Activated CD8-positive, alpha-beta T cell treated with anti-CD3 and anti-CD28 coated beads, Interleukin-2, amount 10 ng/mL, durations not matched to agents 7 days and 5 days (primary cell): Measurements from ENCODE around the gene CLEC4F. TPM values are rescaled to one million over a fixed set of nuclear protein-coding genes. Genes with fewer than 3 reads are reported as not detected.

Source experiments
- ATAC-seq: fragments of 150-1000 bp; cut with Tn5 transposase; one replicate; pipeline ENCODE4 v1.10.0; 2021; ENCODE audit warnings: moderate library complexity
- CTCF ChIA-PET: fragments of 350-600 bp; sonication (Branson Sonifier 250); formaldehyde crosslinking; loops from one replicate; lab custom pipeline; 2021; ENCODE audit warnings: antibody characterized with exemption; lab: Charles Lee
- POLR2A ChIA-PET: fragments of 350-600 bp; sonication (Branson Sonifier 250); formaldehyde crosslinking; loops from one replicate; lab custom pipeline; 2021; ENCODE audit warnings: antibody characterized with exemption; lab: Charles Lee
- DNase-seq: peaks from one replicate; pipeline ENCODE4 v3.0.0-alpha.2; 2020
- H3K27ac Mint-ChIP-seq: one replicate; pipeline ENCODE4 v1.8.0; 2021; ENCODE audit warnings: mild to moderate bottlenecking, mixed read lengths
- H3K27me3 Mint-ChIP-seq: one replicate; pipeline ENCODE4 v1.8.0; 2021; ENCODE audit warnings: low read depth, mixed read lengths
- H3K36me3 Mint-ChIP-seq: one replicate; pipeline ENCODE4 v1.8.0; 2021; ENCODE audit warnings: low read depth, mixed read lengths
- H3K4me1 Mint-ChIP-seq: one replicate; pipeline ENCODE4 v1.8.0; 2021; ENCODE audit warnings: low read depth, mixed read lengths
- H3K4me3 Mint-ChIP-seq: one replicate; pipeline ENCODE4 v1.8.0; 2021; ENCODE audit warnings: mild to moderate bottlenecking, mixed read lengths
- H3K9me3 Mint-ChIP-seq: one replicate; pipeline ENCODE4 v1.8.0; 2022; ENCODE audit warnings: mixed read lengths; ENCODE audit not compliant: insufficient read depth
- total RNA-seq, 2 experiments: library from RNA; stranded (reverse); gene quantifications; one replicate each; pipeline ENCODE4 v1.2.3, GENCODE V29; 2021

CLEC4F gene
- total RNA-seq, 2 experiments from 2014 or later: not detected

DNA sequence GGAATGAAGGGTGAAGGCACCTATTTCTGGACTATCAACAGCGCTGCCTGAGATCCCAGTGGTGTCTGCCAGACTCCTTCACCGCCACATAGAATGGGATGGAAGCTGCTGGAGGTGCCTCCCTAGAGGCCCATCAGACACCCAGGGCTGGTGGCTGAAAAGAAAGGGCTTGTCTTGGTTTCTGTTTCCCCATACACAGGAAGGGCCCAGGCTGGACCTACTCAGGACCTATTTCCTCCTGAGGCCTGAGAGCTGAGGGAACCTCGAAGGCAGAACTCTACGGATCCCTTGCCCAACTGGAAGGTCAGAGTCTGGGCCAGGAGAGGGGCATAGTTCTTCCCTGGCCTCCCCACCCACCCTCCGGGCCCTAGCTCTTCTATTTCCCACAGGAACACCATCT lies 2.9 kb upstream of the CLEC4F start:
- no peak for ATAC-seq
- H3K27ac Mint-ChIP-seq: no peak overlapping the region
- H3K4me1 Mint-ChIP-seq: peaks cover 22% of the 10 kb centered on the region
- H3K9me3 Mint-ChIP-seq: no peaks in the 10 kb centered on the region
- peaks cover 3% of the 10 kb centered on the region for H3K27me3 Mint-ChIP-seq
- ChIA-PET CTCF (no interaction called here), POLR2A (no interaction called here)
- no peaks in the 10 kb centered on the region for H3K36me3 Mint-ChIP-seq
- H3K4me3 Mint-ChIP-seq: no peak overlapping the region
- no peak for DNase-seq

DNA sequence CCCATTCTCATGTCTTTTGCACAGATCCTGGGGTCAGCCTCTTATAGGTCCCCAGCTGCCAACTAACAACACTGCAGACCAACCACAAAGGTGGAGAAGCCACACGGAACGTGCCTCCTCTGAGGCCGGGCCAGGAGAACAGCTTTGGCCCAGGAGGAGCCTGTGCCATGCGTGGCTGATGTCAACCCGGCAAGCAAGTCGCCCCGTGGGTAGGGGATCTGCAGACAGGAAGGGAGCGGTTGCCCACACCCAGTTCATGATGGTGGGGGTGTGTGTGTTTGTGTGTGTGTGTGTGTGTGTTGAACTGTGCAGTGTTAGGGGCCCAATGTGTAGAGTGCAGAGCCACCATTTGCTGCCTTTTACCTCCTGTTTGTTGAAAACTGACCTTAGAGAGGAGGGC lies 2.4 kb upstream of the CLEC4F start:
- peak overlapping the region; percentile 2 for H3K27ac Mint-ChIP-seq
- no peak overlapping the region for H3K4me3 Mint-ChIP-seq

DNA sequence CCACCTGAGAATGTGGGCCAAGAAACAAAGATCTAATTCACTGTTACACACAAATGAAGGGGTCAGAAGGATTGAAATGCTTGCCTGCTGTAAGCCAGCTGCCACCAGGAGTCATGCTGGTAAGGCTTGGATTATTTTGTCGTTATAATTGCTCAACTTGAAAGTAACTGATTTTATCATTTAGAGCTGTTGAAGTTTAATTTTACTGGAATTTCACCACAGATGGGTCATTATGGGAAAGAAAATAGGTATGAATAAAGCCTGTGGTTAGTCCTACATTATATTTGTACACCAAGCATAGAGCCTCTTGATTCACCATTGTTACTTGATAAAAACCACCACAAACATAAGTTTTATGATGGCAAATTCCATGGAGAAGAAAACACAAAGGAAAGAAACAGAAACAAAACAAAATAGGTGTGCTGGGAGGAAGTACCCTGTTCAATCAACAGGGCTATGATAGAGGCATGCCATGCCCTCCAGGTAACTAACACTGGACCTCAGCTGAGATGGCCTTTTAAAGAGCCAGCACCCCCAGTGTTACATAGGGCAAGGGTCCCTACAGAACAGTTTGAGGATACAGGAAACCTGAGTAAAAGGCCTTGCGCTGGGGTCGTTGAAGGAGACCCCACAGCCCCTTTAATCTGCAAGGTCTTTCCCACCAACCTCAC lies 3.0 kb downstream of the CLEC4F start:
- ATAC-seq (no peak), DNase-seq (no peak)
- H3K4me3 Mint-ChIP-seq: no peak overlapping the region
- POLR2A ChIA-PET: no interaction called here
- H3K4me1 Mint-ChIP-seq: peaks cover under 1% of the 10 kb centered on the region
- H3K9me3 Mint-ChIP-seq: no peaks in the 10 kb centered on the region
- H3K27ac Mint-ChIP-seq: no peak overlapping the region
- CTCF ChIA-PET: interaction anchor here (0.7 kb wide), 1 partner anchor 53 kb away, joined by 3 read pairs; no protein-coding TSS in a partner anchor
- H3K36me3 Mint-ChIP-seq: no peaks in the 10 kb centered on the region
- H3K27me3 Mint-ChIP-seq: peaks cover 9% of the 10 kb centered on the region

More for the DNA sequence above, 2.4 kb upstream of the CLEC4F start:
- peaks cover 3% of the 10 kb centered on the region for H3K27me3 Mint-ChIP-seq
- DNase-seq (no peak), ATAC-seq (no peak)
- H3K9me3 Mint-ChIP-seq: no peaks in the 10 kb centered on the region
- POLR2A ChIA-PET: no interaction called here
- H3K36me3 Mint-ChIP-seq: no peaks in the 10 kb centered on the region
- H3K4me1 Mint-ChIP-seq: peaks cover 22% of the 10 kb centered on the region
- CTCF ChIA-PET: no interaction called here

- H3K4me3 Mint-ChIP-seq: no peak overlapping the region
- no peaks in the 10 kb centered on the region for H3K9me3 Mint-ChIP-seq
- ATAC-seq (no peak), DNase-seq (no peak)
- H3K27ac Mint-ChIP-seq: no peak overlapping the region
- no peaks in the 10 kb centered on the region for H3K36me3 Mint-ChIP-seq
- ChIA-PET CTCF (no interaction called here), POLR2A (interaction anchor here (0.9 kb wide), 1 partner anchor 55 kb away, joined by 3 read pairs; no protein-coding TSS in a partner anchor)
- H3K4me1 Mint-ChIP-seq: no peaks in the 10 kb centered on the region
- peaks cover 9% of the 10 kb centered on the region for H3K27me3 Mint-ChIP-seq
Observed at GRCh38 chr2:70816726-70817125, 3.7 kb downstream of the CLEC4F start.

DNA sequence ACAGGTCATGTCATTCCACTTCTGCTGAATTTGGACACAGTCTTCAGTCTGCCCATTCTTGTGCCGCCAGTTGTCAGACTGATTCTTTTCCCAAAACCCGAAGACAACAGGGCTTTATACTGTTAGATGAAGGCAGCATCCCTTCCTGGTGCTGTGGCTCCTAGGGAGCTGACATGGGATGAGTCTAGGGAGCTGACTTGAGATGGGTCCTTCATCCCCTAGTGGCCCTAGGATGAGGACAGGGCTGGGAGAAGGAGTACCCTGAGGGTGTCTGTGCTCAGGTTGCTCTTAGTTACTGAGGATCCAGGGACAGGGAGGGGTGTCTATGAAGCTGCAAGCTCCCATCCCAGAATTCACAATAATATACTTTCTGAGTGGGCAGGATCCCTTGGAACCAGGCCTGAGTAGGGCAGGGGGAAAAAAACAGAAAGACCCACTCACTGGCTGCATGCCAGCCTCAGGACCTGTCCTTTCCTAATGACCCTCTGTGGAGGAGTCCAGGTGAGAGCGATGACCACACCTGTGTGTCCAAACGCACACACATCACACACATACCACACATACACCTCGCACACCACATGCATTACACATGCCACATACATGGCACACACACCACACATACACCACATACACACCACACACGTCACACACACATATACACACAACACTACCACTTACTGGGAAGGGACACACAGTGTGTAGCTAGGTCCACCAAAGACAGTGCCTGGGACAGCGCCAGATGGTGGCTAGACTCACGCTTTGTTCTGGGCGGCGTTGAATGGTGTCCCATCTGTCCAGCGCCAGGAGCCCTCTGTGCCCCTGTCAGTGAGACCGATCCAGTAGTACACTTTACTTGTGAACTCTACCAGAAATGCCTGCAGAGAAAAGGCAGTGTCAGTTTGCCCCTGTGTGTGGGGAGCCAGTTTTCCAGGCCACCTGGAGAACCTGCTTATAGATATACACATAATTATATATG lies 11.1 kb downstream of the CLEC4F start:
- no peaks in the 10 kb centered on the region for H3K4me1 Mint-ChIP-seq
- DNase-seq (no peak), ATAC-seq (no peak)
- H3K4me3 Mint-ChIP-seq: no peak overlapping the region
- H3K27ac Mint-ChIP-seq: no peak overlapping the region
- H3K27me3 Mint-ChIP-seq: peaks cover 5% of the 10 kb centered on the region
- H3K9me3 Mint-ChIP-seq: no peaks in the 10 kb centered on the region
- ChIA-PET CTCF (interaction anchor here (0.6 to 1.1 kb wide), 2 partner anchors 24 kb away, joined by 3 to 4 read pairs; no protein-coding TSS in a partner anchor), POLR2A (no interaction called here)
- H3K36me3 Mint-ChIP-seq: no peaks in the 10 kb centered on the region

GRCh38 chr2:70807828-70808118 lies 12.6 kb downstream of the CLEC4F start:
- Mint-ChIP-seq H3K4me1 (no peaks in the 10 kb centered on the region), H3K9me3 (no peaks in the 10 kb centered on the region), H3K27me3 (peaks cover 7% of the 10 kb centered on the region), H3K4me3 (no peak overlapping the region), H3K27ac (no peak overlapping the region), H3K36me3 (no peaks in the 10 kb centered on the region)
- ChIA-PET CTCF (interaction anchor here (1.1 to 1.2 kb wide), 2 partner anchors 22 kb away, joined by 3 read pairs; no protein-coding TSS in a partner anchor), POLR2A (no interaction called here)
- DNase-seq (no peak), ATAC-seq (no peak)

DNA sequence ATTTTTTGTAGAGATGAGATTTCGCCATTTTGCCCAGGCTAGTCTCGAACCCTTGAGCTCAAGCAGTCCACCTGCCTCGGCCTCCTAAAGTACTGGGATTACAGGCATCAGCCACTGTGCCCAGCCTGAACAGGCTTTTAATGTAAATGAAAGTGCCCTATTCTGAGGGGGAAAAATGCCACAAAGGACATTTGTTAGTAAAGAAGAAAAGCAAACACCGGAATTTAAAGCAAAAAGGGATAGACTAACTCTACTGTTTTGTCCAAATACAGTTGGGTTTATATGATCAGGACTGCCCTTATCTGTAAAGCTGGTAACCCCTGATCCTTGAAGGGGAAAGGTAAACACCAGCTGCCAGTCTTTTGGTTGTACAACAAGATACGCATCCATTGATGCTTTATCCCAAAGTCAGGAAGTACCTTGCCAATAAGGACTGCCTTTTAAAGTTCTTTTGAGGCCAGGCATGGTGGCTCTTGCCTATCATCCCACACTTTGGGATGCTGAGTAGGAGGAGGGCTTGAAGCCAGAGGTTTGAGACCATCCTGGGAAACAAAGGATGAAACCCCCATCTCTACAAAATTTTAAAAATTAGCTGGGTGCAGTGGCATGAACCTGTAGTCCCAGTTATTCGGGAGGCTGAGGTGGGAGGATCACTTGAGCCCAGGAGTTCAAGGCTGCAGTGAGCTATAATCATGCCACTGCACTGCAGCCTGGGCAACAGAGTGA lies 13.1 kb downstream of the CLEC4F start:
- Mint-ChIP-seq H3K4me3 (no peak overlapping the region), H3K27me3 (peaks cover 7% of the 10 kb centered on the region), H3K9me3 (no peaks in the 10 kb centered on the region), H3K27ac (no peak overlapping the region), H3K36me3 (no peaks in the 10 kb centered on the region), H3K4me1 (no peaks in the 10 kb centered on the region)
- ATAC-seq (no peak), DNase-seq (no peak)
- ChIA-PET CTCF (interaction anchor here (1.2 kb wide), 1 partner anchor 22 kb away, joined by 3 read pairs; no protein-coding TSS in a partner anchor), POLR2A (no interaction called here)

GRCh38 chr2:70806620-70807019 lies 13.8 kb downstream of the CLEC4F start:
- no peaks in the 10 kb centered on the region for H3K9me3 Mint-ChIP-seq
- H3K27ac Mint-ChIP-seq: no peak overlapping the region
- no peaks in the 10 kb centered on the region for H3K36me3 Mint-ChIP-seq
- DNase-seq (no peak), ATAC-seq (no peak)
- H3K27me3 Mint-ChIP-seq: peaks cover 7% of the 10 kb centered on the region
- H3K4me1 Mint-ChIP-seq: no peaks in the 10 kb centered on the region
- POLR2A ChIA-PET: no interaction called here
- CTCF ChIA-PET: interaction anchor here (1.2 kb wide), 1 partner anchor 21 kb away, joined by 3 read pairs; no protein-coding TSS in a partner anchor
- H3K4me3 Mint-ChIP-seq: no peak overlapping the region

- Mint-ChIP-seq H3K4me1 (no peaks in the 10 kb centered on the region), H3K27me3 (peaks cover 7% of the 10 kb centered on the region), H3K27ac (no peak overlapping the region), H3K4me3 (no peak overlapping the region), H3K36me3 (no peaks in the 10 kb centered on the region), H3K9me3 (no peaks in the 10 kb centered on the region)
- ATAC-seq: no peak
- no peak for DNase-seq
- ChIA-PET POLR2A (no interaction called here), CTCF (no interaction called here)
Observed at GRCh38 chr2:70806013-70806412, 14.4 kb downstream of the CLEC4F start.

- Mint-ChIP-seq H3K27ac (no peak overlapping the region), H3K9me3 (peaks cover 5% of the 10 kb centered on the region), H3K36me3 (no peaks in the 10 kb centered on the region), H3K4me1 (no peaks in the 10 kb centered on the region), H3K4me3 (no peak overlapping the region), H3K27me3 (peaks cover 19% of the 10 kb centered on the region)
- ATAC-seq (no peak), DNase-seq (no peak)
- POLR2A ChIA-PET: no interaction called here
- CTCF ChIA-PET: no interaction called here
Observed at GRCh38 chr2:70801607-70802263, 18.7 kb downstream of the CLEC4F start.

DNA sequence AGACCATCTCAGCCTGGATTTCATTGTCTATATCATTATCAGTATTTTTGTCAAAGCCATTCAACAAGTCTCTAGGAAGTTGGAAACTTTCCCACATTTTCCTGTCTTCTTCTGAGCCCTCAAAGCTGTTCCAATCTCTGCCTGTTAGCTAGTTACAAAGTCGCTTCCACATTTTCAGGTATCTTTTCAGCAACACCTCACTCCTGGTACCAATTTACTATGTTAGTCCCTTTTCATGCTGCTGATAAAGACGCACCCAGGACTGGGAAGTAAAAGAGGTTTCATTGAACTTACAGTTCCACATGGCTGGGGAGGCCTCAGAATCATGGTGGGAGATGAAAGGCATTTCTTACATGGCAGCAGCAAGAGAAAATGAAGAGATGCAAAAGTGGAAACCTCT lies 20.7 kb downstream of the CLEC4F start:
- H3K4me1 Mint-ChIP-seq: no peaks in the 10 kb centered on the region
- no peaks in the 10 kb centered on the region for H3K36me3 Mint-ChIP-seq
- CTCF ChIA-PET: no interaction called here
- DNase-seq (no peak), ATAC-seq (no peak)
- peaks cover 20% of the 10 kb centered on the region for H3K27me3 Mint-ChIP-seq
- H3K27ac Mint-ChIP-seq: no peak overlapping the region
- POLR2A ChIA-PET: no interaction called here
- no peak overlapping the region for H3K4me3 Mint-ChIP-seq
- peaks cover 5% of the 10 kb centered on the region for H3K9me3 Mint-ChIP-seq
